K562 (cell line): ENCODE results near the gene TELO2. TPM values are rescaled to one million over a fixed set of nuclear protein-coding genes. Genes with fewer than 3 reads are reported as not detected.

Experiments
- ARNT ChIP-seq, 2 experiments: fragments of 450-650 bp; IDR thresholded peaks; 2 replicates each; pipeline ENCODE4 v1.6.1; 2016; ENCODE audit warnings: mild to moderate bottlenecking in 1 of 2
- ATF1 ChIP-seq, 2 experiments: fragments of 450-650 bp in 1 of 2; IDR thresholded peaks; 2 replicates each; pipeline ENCODE4 v1.6.1; 2016; ENCODE audit warnings: missing compliant biosample characterization in 1 of 2, missing genetic modification characterization in 1 of 2
- CHD2 ChIP-seq: IDR thresholded peaks from 2 replicates; pipeline ENCODE4 v1.6.1; 2011; ENCODE audit warnings: low read depth, low read length
- E2F4 ChIP-seq: sonication (generic); formaldehyde crosslinking; IDR thresholded peaks from 2 replicates; pipeline ENCODE4 v1.8.0; 2022; ENCODE audit warnings: mild to moderate bottlenecking, low read depth, missing genetic modification reagents
- FOXO4 ChIP-seq: fragments of 450-650 bp; formaldehyde crosslinking; IDR thresholded peaks from 2 replicates; pipeline ENCODE4 v1.4.0; 2020; ENCODE audit warnings: mild to moderate bottlenecking, moderate library complexity
- ILF3 ChIP-seq: fragments of 450-650 bp; IDR thresholded peaks from 2 replicates; pipeline ENCODE4 v1.6.1; 2018; ENCODE audit warnings: antibody characterized with exemption, mild to moderate bottlenecking, moderate library complexity, borderline replicate concordance
- JUND ChIP-seq, 2 experiments: IDR thresholded peaks; 2 replicates in 1 of 2; 3 replicates in 1 of 2; pipeline ENCODE4 v1.6.1; 2011; ENCODE audit warnings: borderline replicate concordance in 2 of 2, low read depth in 2 of 2, low read length in 2 of 2, improper control_type of control experiment in 1 of 2, missing biosample characterization in 1 of 2, missing genetic modification characterization in 1 of 2, missing genetic modification reagents in 1 of 2
- KAT7 ChIP-seq: sonication (generic); formaldehyde crosslinking; IDR thresholded peaks from 2 replicates; pipeline ENCODE4 v1.8.0; 2022; ENCODE audit warnings: missing genetic modification reagents, mild to moderate bottlenecking, borderline replicate concordance
- MAZ ChIP-seq, 2 experiments: fragments of 450-650 bp in 1 of 2; sonication (generic) in 1 of 2; formaldehyde crosslinking; IDR thresholded peaks in 1 of 2; conservative IDR thresholded peaks in 1 of 2; 2 replicates each; pipeline versions ENCODE4 v1.4.0 to v1.5.0; 2020; ENCODE audit warnings: mild to moderate bottlenecking in 1 of 2, missing genetic modification reagents in 1 of 2
- PKNOX1 ChIP-seq: fragments of 450-650 bp; IDR thresholded peaks from 2 replicates; pipeline ENCODE4 v1.6.1; 2016
- SIN3B ChIP-seq: fragments of 450-650 bp; IDR thresholded peaks from 2 replicates; pipeline ENCODE4 v1.6.1; 2017; ENCODE audit warnings: low read depth, mild to moderate bottlenecking, moderate library complexity
- SMARCB1 ChIP-seq: IDR thresholded peaks from 2 replicates; pipeline ENCODE4 v1.6.1; 2011; ENCODE audit warnings: improper control_type of control experiment, low read depth; ENCODE audit not compliant: insufficient read length
- TEAD1 ChIP-seq, 2 experiments: fragments of 450-650 bp in 1 of 2; sonication (generic) in 1 of 2; formaldehyde crosslinking; IDR thresholded peaks; 2 replicates each; pipeline versions ENCODE4 v1.4.0 to v1.8.0; 2020 to 2022; ENCODE audit warnings: mild to moderate bottlenecking in 2 of 2, missing genetic modification reagents in 1 of 2
- YBX1 ChIP-seq: fragments of 450-650 bp; IDR thresholded peaks from 2 replicates; pipeline ENCODE4 v1.7.1; 2016; ENCODE audit warnings: mild to moderate bottlenecking
- ZBTB34 ChIP-seq: fragments of 250-450 bp; sonication (Bioruptor Pico); IDR thresholded peaks from 2 replicates; pipeline ENCODE4 v1.8.0; 2021; ENCODE audit warnings: mild to moderate bottlenecking, moderate library complexity
- ZC3H4 ChIP-seq: sonication (generic); formaldehyde crosslinking; IDR thresholded peaks from 2 replicates; pipeline ENCODE4 v1.9.0; 2021; ENCODE audit warnings: missing genetic modification reagents, borderline replicate concordance
- ZNF324 ChIP-seq: fragments of 250-450 bp; sonication (Bioruptor Pico); IDR thresholded peaks from 2 replicates; pipeline ENCODE4 v1.4.0; 2020; ENCODE audit warnings: mild to moderate bottlenecking
- ZNF584 ChIP-seq: fragments of 200-800 bp; sonication (Bioruptor generic); IDR thresholded peaks from 2 replicates; pipeline ENCODE4 v1.6.1; 2016; ENCODE audit warnings: low read depth, mild to moderate bottlenecking, missing genetic modification characterization, missing compliant biosample characterization
- polyA plus RNA-seq, 8 experiments: library from polyadenylated mRNA; depleted of rRNA in 4 of 8; stranded (reverse) in 5 of 8; unstranded in 3 of 8; fragments of >200 nt; fragmentation: Nextera tagmentation in 2 of 8; fragmentation: Illumina TruSeq in 1 of 8; extraction: Ambion mirVana in 2 of 8; extraction: Trizol in 1 of 8; gene quantifications; 2 replicates each; pipeline versions ENCODE4 v1.2.1 to v1.2.3, GENCODE V29; 2011 to 2014; ENCODE audit warnings: inconsistent platforms in 1 of 8, missing spikeins in 1 of 8
- total RNA-seq, 7 experiments: library from RNA; depleted of rRNA in 6 of 7; stranded (reverse); fragments of >200 nt in 6 of 7; fragmentation: Illumina TruSeq in 2 of 7; extraction: Trizol in 2 of 7; gene quantifications; 2 replicates each; pipeline versions ENCODE4 v1.2.1 to v1.2.3, GENCODE V29; 2011 to 2021; ENCODE audit warnings: low replicate concordance in 1 of 7

TELO2 gene
- total and polyA plus RNA-seq, 9 of the 15 experiments (the other 6 are each of a cell fraction or from before 2014, with no cell fraction given), result 0.51 to 91.8 (median 14.5) TPM

- TF ChIP-seq ILF3, result 0 out of 2 replicates have a peak, but pooled peaks have one; percentile 61
- TF ChIP-seq MAZ (CRISPR knock-in tag; conservative IDR thresholded peaks at IDR 0.05 in 1 of 2, IDR thresholded peaks at IDR 0.05 in 1 of 2), result peak; percentile 54 to 81; a peak in 3 of 4 replicates
- TF ChIP-seq YBX1, result no peak
- peak; percentile 52; the same call in 1 of the 2 replicates for TF ChIP-seq KAT7 (CRISPR knock-in tag)
- TF ChIP-seq E2F4, result no peak
- TF ChIP-seq TEAD1 (CRISPR knock-in tag; IDR thresholded peaks at IDR 0.05), result peak; percentile 35 to 86; a peak in 2 of 4 replicates
- TF ChIP-seq ZNF324 (CRISPR knock-in tag), result no peak
- TF ChIP-seq ZC3H4, result no peak
- peak; percentile 59; the same call in 1 of the 2 replicates for TF ChIP-seq CHD2
- TF ChIP-seq ZBTB34 (CRISPR knock-in tag), result no peak
- TF ChIP-seq JUND (IDR thresholded peaks at IDR 0.05; ENCODE audit: borderline replicate concordance, low read depth, low read length), result no peak
- TF ChIP-seq JUND (tag; IDR thresholded peaks at IDR 0.05; ENCODE audit: borderline replicate concordance, low read depth, low read length), result no peak; the same call in 2 of the 3 replicates
- TF ChIP-seq ARNT (IDR thresholded peaks at IDR 0.05), result 0 out of 4 replicates have a peak, but pooled peaks of 1 of the 2 experiments have one; percentile 66
- no peak for TF ChIP-seq ATF1 (CRISPR knock-in tag; IDR thresholded peaks at IDR 0.05)
- TF ChIP-seq ATF1 (tag; IDR thresholded peaks at IDR 0.05), result peak; percentile 78
- TF ChIP-seq SIN3B, result peak; percentile 86
- no peak for TF ChIP-seq SMARCB1
- TF ChIP-seq ZNF584 (CRISPR knock-in tag), result no peak
- TF ChIP-seq PKNOX1, result no peak
- no peak for TF ChIP-seq FOXO4 (CRISPR knock-in tag)
Measured at GRCh38 chr16:1492923-1493745, at the start of gene TELO2 (continued).
